ENCODE results near the gene FXYD6.

Gene FXYD6

GRCh38 chr11:117839936-117840813 lies 36.3 kb downstream of the FXYD6 start:
- Histone ChIP-seq H3K9ac (ENCODE audit: low read length in 5 of 5) (no peak overlapping the region), H3K27me3 (ENCODE audit: control insufficient read depth in 5 of 5, insufficient read depth in 4 of 5, low read length in 5 of 5) (peaks cover 0 to 4% (median 2%) of the 10 kb centered on the region in 5 donors), H3K9me3 (ENCODE audit: control insufficient read depth in 5 of 5, low read length in 5 of 5) (no peaks in the 10 kb centered on the region), H3K36me3 (ENCODE audit: control insufficient read depth in 5 of 5, insufficient read depth in 5 of 5, low read length in 5 of 5) (peaks cover 0 to 25% (median 4%) of the 10 kb centered on the region in 5 donors), H3K4me3 (ENCODE audit: low read depth in 1 of 5, low read length in 5 of 5) (no peak overlapping the region), H3K27ac (ENCODE audit: low read depth, low read length) (no peak overlapping the region), H3K4me1 (ENCODE audit: control insufficient read depth in 5 of 5, insufficient read depth in 5 of 5, low read length in 5 of 5) (peaks cover 0 to 56% (median 10%) of the 10 kb centered on the region in 5 donors)

GRCh38 chr11:117839380-117839881 lies 37.0 kb downstream of the FXYD6 start:
- Histone ChIP-seq H3K4me1 (ENCODE audit: control insufficient read depth in 5 of 5, insufficient read depth in 5 of 5, low read length in 5 of 5) (peaks cover 0 to 56% (median 10%) of the 10 kb centered on the region in 5 donors), H3K9me3 (ENCODE audit: control insufficient read depth in 5 of 5, low read length in 5 of 5) (no peaks in the 10 kb centered on the region), H3K27me3 (ENCODE audit: control insufficient read depth in 5 of 5, insufficient read depth in 4 of 5, low read length in 5 of 5) (peaks cover 0 to 4% (median 2%) of the 10 kb centered on the region in 5 donors), H3K27ac (ENCODE audit: low read depth, low read length) (no peak overlapping the region), H3K36me3 (ENCODE audit: control insufficient read depth in 5 of 5, insufficient read depth in 5 of 5, low read length in 5 of 5) (peaks cover 0 to 25% (median 4%) of the 10 kb centered on the region in 5 donors), H3K4me3 (ENCODE audit: low read depth in 1 of 5, low read length in 5 of 5) (no peak overlapping the region), H3K9ac (ENCODE audit: low read length in 5 of 5) (no peak overlapping the region)

- H3K27ac ChIP-seq (ENCODE audit: low read depth, low read length), result no peak overlapping the region
- no peak overlapping the region for H3K4me3 ChIP-seq (ENCODE audit: low read depth in 1 of 5, low read length in 5 of 5)
- H3K36me3 ChIP-seq (ENCODE audit: control insufficient read depth in 5 of 5, insufficient read depth in 5 of 5, low read length in 5 of 5), result peaks cover 0 to 25% (median 4%) of the 10 kb centered on the region in 5 donors
- no peaks in the 10 kb centered on the region for H3K9me3 ChIP-seq (ENCODE audit: control insufficient read depth in 5 of 5, low read length in 5 of 5)
- peaks cover 0 to 4% (median 2%) of the 10 kb centered on the region in 5 donors for H3K27me3 ChIP-seq (ENCODE audit: control insufficient read depth in 5 of 5, insufficient read depth in 4 of 5, low read length in 5 of 5)
- H3K4me1 ChIP-seq (ENCODE audit: control insufficient read depth in 5 of 5, insufficient read depth in 5 of 5, low read length in 5 of 5), result peaks cover 0 to 53% (median 9%) of the 10 kb centered on the region in 5 donors
- no peak overlapping the region for H3K9ac ChIP-seq (ENCODE audit: low read length in 5 of 5)
These were observed 37.6 kb downstream of the FXYD6 start for GRCh38 chr11:117838901-117839300.

GRCh38 chr11:117837791-117838190 lies 38.7 kb downstream of the FXYD6 start:
- H3K36me3 ChIP-seq (ENCODE audit: control insufficient read depth in 5 of 5, insufficient read depth in 5 of 5, low read length in 5 of 5), result peaks cover 0 to 25% (median 4%) of the 10 kb centered on the region in 5 donors
- no peak overlapping the region for H3K27ac ChIP-seq (ENCODE audit: low read depth, low read length)
- no peaks in the 10 kb centered on the region for H3K9me3 ChIP-seq (ENCODE audit: control insufficient read depth in 5 of 5, low read length in 5 of 5)
- peaks cover 2 to 9% (median 3%) of the 10 kb centered on the region in 5 donors for H3K27me3 ChIP-seq (ENCODE audit: control insufficient read depth in 5 of 5, insufficient read depth in 4 of 5, low read length in 5 of 5)
- no peak overlapping the region for H3K9ac ChIP-seq (ENCODE audit: low read length in 5 of 5)
- H3K4me1 ChIP-seq (ENCODE audit: control insufficient read depth in 5 of 5, insufficient read depth in 5 of 5, low read length in 5 of 5), result peaks cover 0 to 43% (median 4%) of the 10 kb centered on the region in 5 donors
- H3K4me3 ChIP-seq (ENCODE audit: low read depth in 1 of 5, low read length in 5 of 5), result peak overlapping the region in 1 of 5 donors; percentile 35

GRCh38 chr11:117837070-117837776 lies 39.2 kb downstream of the FXYD6 start:
- H3K4me1 ChIP-seq (ENCODE audit: control insufficient read depth in 5 of 5, insufficient read depth in 5 of 5, low read length in 5 of 5), result peaks cover 0 to 38% (median 0%) of the 10 kb centered on the region in 5 donors
- peak overlapping the region in 3 of 5 donors; percentile 16 to 35 (median 17) for H3K4me3 ChIP-seq (ENCODE audit: low read depth in 1 of 5, low read length in 5 of 5)
- H3K9ac ChIP-seq (ENCODE audit: low read length in 5 of 5), result no peak overlapping the region
- H3K36me3 ChIP-seq (ENCODE audit: control insufficient read depth in 5 of 5, insufficient read depth in 5 of 5, low read length in 5 of 5), result peaks cover 0 to 25% (median 4%) of the 10 kb centered on the region in 5 donors
- peaks cover 2 to 9% (median 3%) of the 10 kb centered on the region in 5 donors for H3K27me3 ChIP-seq (ENCODE audit: control insufficient read depth in 5 of 5, insufficient read depth in 4 of 5, low read length in 5 of 5)
- H3K9me3 ChIP-seq (ENCODE audit: control insufficient read depth in 5 of 5, low read length in 5 of 5), result no peaks in the 10 kb centered on the region
- peak overlapping the region; percentile 30 for H3K27ac ChIP-seq (ENCODE audit: low read depth, low read length)

GRCh38 chr11:117836077-117836960 lies 40.1 kb downstream of the FXYD6 start:
- H3K36me3 ChIP-seq (ENCODE audit: control insufficient read depth in 5 of 5, insufficient read depth in 5 of 5, low read length in 5 of 5), result peaks cover 0 to 25% (median 4%) of the 10 kb centered on the region in 5 donors

GRCh38 chr11:117835576-117835975 lies 40.9 kb downstream of the FXYD6 start:
- Histone ChIP-seq H3K4me1 (ENCODE audit: control insufficient read depth in 5 of 5, insufficient read depth in 5 of 5, low read length in 5 of 5) (peaks cover 0 to 35% (median 7%) of the 10 kb centered on the region in 5 donors), H3K9ac (ENCODE audit: low read length in 5 of 5) (no peak overlapping the region), H3K27me3 (ENCODE audit: control insufficient read depth in 5 of 5, insufficient read depth in 4 of 5, low read length in 5 of 5) (peaks cover 0 to 9% (median 6%) of the 10 kb centered on the region in 5 donors), H3K27ac (ENCODE audit: low read depth, low read length) (no peak overlapping the region), H3K4me3 (ENCODE audit: low read depth in 1 of 5, low read length in 5 of 5) (no peak overlapping the region), H3K36me3 (ENCODE audit: control insufficient read depth in 5 of 5, insufficient read depth in 5 of 5, low read length in 5 of 5) (peaks cover 0 to 25% (median 4%) of the 10 kb centered on the region in 5 donors), H3K9me3 (ENCODE audit: control insufficient read depth in 5 of 5, low read length in 5 of 5) (no peaks in the 10 kb centered on the region)

More at GRCh38 chr11:117836077-117836960, 40.1 kb downstream of the FXYD6 start:
- peak overlapping the region; percentile 30 for H3K27ac ChIP-seq (ENCODE audit: low read depth, low read length)
- H3K9ac ChIP-seq (ENCODE audit: low read length in 5 of 5), result peak overlapping the region in 1 of 5 donors; percentile 38
- H3K4me3 ChIP-seq (ENCODE audit: low read depth in 1 of 5, low read length in 5 of 5), result peak overlapping the region in 4 of 5 donors; percentile 16 to 35 (median 30)
- no peaks in the 10 kb centered on the region for H3K9me3 ChIP-seq (ENCODE audit: control insufficient read depth in 5 of 5, low read length in 5 of 5)
- H3K4me1 ChIP-seq (ENCODE audit: control insufficient read depth in 5 of 5, insufficient read depth in 5 of 5, low read length in 5 of 5), result peaks cover 0 to 35% (median 2%) of the 10 kb centered on the region in 5 donors
- H3K27me3 ChIP-seq (ENCODE audit: control insufficient read depth in 5 of 5, insufficient read depth in 4 of 5, low read length in 5 of 5), result peaks cover 2 to 9% (median 3%) of the 10 kb centered on the region in 5 donors

GRCh38 chr11:117834838-117835443 lies 41.5 kb downstream of the FXYD6 start:
- peaks cover 0 to 7% (median 5%) of the 10 kb centered on the region in 5 donors for H3K27me3 ChIP-seq (ENCODE audit: control insufficient read depth in 5 of 5, insufficient read depth in 4 of 5, low read length in 5 of 5)
- H3K9ac ChIP-seq (ENCODE audit: low read length in 5 of 5), result no peak overlapping the region
- H3K27ac ChIP-seq (ENCODE audit: low read depth, low read length), result no peak overlapping the region
- peaks cover 0 to 21% (median 4%) of the 10 kb centered on the region in 5 donors for H3K36me3 ChIP-seq (ENCODE audit: control insufficient read depth in 5 of 5, insufficient read depth in 5 of 5, low read length in 5 of 5)
- peaks cover 0 to 37% (median 7%) of the 10 kb centered on the region in 5 donors for H3K4me1 ChIP-seq (ENCODE audit: control insufficient read depth in 5 of 5, insufficient read depth in 5 of 5, low read length in 5 of 5)
- no peak overlapping the region for H3K4me3 ChIP-seq (ENCODE audit: low read depth in 1 of 5, low read length in 5 of 5)
- no peaks in the 10 kb centered on the region for H3K9me3 ChIP-seq (ENCODE audit: control insufficient read depth in 5 of 5, low read length in 5 of 5)
